ENCODE measurements around the gene NATD1. TPM values are rescaled to one million over a fixed set of nuclear protein-coding genes. Genes with fewer than 3 reads are reported as not detected.
"Not testable (repeated sequence)": the region's sequence is repeated elsewhere in the genome, so short reads cannot be mapped to it uniquely, and the experiment has no call there.

NATD1 gene
- total RNA-seq, 2 experiments from 2014 or later = 3.0 to 3.2 TPM

- POLR2A ChIA-PET = no interaction called here
- no peak for DNase-seq
- CTCF ChIA-PET = interaction anchor here (0.6 kb wide), 4 partner anchors 34 to 488 kb away, joined by 3 to 6 read pairs (median 4); no protein-coding TSS in a partner anchor
Observed at GRCh38 chr17:21196126-21196525, 57.1 kb downstream of the NATD1 start.

DNA sequence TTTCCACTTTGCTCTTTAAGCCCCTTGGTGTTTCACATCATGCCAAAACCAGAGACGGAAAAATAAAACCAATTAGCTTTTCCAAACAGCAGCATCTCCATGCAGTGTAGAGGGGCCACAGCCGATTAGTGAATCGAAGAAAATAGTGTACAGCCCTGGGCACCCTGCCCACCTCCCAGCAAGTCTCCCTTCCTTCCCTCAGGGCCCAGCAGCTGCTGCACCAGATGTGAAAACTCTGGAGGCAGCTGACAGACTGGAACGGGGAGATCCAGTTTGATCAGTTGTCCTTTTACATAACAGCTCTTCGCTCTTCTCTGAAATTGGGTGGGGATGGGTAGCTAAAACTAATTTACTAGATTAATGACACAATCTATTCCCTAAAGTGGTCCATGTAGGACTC lies 58.5 kb downstream of the NATD1 start:
- peaks cover 30% of the 10 kb centered on the region for H3K36me3 Mint-ChIP-seq (ENCODE audit: low read depth)
- H3K4me1 Mint-ChIP-seq = peaks cover 7% of the 10 kb centered on the region
- no peaks in the 10 kb centered on the region for H3K27me3 Mint-ChIP-seq
- H3K4me3 Mint-ChIP-seq = no peak overlapping the region
- POLR2A ChIA-PET = no interaction called here
- DNase-seq = no peak
- no peak overlapping the region for H3K27ac Mint-ChIP-seq
- no peaks in the 10 kb centered on the region for H3K9me3 Mint-ChIP-seq
- CTCF ChIA-PET = interaction anchor here (0.9 kb wide), 1 partner anchor 56 kb away, joined by 3 read pairs; no protein-coding TSS in a partner anchor

More at GRCh38 chr17:21196126-21196525, 57.1 kb downstream of the NATD1 start:
- Mint-ChIP-seq H3K36me3 (ENCODE audit: low read depth) (peaks cover 32% of the 10 kb centered on the region), H3K27ac (no peak overlapping the region), H3K9me3 (no peaks in the 10 kb centered on the region), H3K27me3 (no peaks in the 10 kb centered on the region), H3K4me1 (peaks cover 12% of the 10 kb centered on the region), H3K4me3 (no peak overlapping the region)

DNA sequence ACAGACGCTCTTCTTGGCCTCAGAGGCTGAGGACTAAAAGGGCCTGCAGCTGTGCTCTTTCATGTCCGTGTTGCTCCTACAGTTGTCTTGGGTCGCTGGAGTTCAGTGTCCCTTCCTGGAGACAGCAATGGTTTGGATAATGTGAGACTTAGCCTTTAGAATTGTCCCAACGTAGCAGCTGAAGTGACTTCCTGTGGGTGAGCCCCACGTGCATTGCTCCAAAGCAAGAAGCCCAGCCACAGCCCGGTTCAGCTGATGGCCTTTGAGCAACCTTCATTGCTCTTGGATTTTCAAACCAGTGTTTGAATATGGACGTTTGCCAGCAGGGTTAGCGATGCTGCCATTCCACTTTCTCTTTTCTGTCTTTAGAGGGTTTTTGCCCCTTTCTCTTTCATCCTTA lies 59.0 kb downstream of the NATD1 start:
- H3K36me3 Mint-ChIP-seq (ENCODE audit: low read depth) = peaks cover 27% of the 10 kb centered on the region
- no peak for DNase-seq
- no peaks in the 10 kb centered on the region for H3K27me3 Mint-ChIP-seq
- H3K4me3 Mint-ChIP-seq = no peak overlapping the region
- POLR2A ChIA-PET = no interaction called here
- H3K9me3 Mint-ChIP-seq = no peaks in the 10 kb centered on the region
- peaks cover 7% of the 10 kb centered on the region for H3K4me1 Mint-ChIP-seq
- CTCF ChIA-PET = interaction anchor here (0.9 kb wide), 1 partner anchor 57 kb away, joined by 3 read pairs; no protein-coding TSS in a partner anchor
- no peak overlapping the region for H3K27ac Mint-ChIP-seq

DNA sequence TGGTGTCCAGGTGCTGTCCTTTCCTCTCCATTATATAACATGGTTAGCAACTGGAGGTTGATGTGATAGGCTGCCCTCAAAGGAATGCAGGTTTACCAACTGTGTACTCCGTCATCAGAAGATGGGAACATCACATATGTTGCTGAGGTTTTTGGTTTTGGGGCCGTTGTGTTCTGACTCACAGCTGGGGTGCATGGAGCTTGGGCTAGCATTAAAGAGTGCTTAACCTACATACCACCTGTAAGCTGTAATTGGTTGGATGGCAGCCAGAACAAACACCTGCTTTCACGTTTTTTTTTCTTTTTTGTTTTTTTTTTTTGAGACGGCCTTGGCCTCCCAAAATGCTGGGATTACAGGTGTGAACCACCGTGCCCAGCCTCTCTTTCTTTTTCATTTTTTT lies 60.2 kb downstream of the NATD1 start:
- Mint-ChIP-seq H3K9me3 (no peaks in the 10 kb centered on the region), H3K27ac (no peak overlapping the region), H3K36me3 (ENCODE audit: low read depth) (peaks cover 25% of the 10 kb centered on the region), H3K4me3 (no peak overlapping the region), H3K27me3 (no peaks in the 10 kb centered on the region), H3K4me1 (peaks cover 7% of the 10 kb centered on the region)
- no peak for DNase-seq
- ChIA-PET POLR2A (no interaction called here), CTCF (interaction anchor here (0.6 kb wide), 2 partner anchors 13 to 42 kb away, joined by 3 read pairs; no protein-coding TSS in a partner anchor)

GRCh38 chr17:21192414-21192813 lies 60.8 kb downstream of the NATD1 start:
- H3K9me3 Mint-ChIP-seq, H3K4me3 Mint-ChIP-seq, H3K27ac Mint-ChIP-seq, H3K4me1 Mint-ChIP-seq, H3K27me3 Mint-ChIP-seq, POLR2A ChIA-PET, DNase-seq: not testable (repeated sequence)
- CTCF ChIA-PET = interaction anchor here (0.6 kb wide), 2 partner anchors 12 to 43 kb away, joined by 3 read pairs; no protein-coding TSS in a partner anchor
- peaks cover 23% of the 10 kb centered on the region for H3K36me3 Mint-ChIP-seq (ENCODE audit: low read depth)

DNA sequence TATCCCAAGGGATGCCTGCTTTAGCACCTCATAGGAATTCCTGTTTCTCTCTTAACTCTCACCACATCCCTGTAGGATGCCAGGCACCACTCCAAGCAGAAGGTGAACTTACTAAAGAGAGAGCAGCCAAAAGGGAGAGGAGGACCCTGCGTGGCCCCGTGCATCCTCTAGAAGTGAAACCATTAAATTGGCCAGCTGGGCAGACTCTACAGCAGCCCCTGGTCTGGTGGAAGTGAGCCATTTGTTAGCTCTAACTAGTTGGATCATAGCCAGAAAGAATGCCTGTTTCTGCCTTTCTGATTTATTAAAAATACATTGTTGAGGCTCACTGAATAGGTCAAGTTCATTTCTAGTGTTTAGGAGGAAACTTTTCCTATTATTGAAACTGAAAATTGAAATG lies 61.5 kb downstream of the NATD1 start:
- H3K4me1 Mint-ChIP-seq = peaks cover 7% of the 10 kb centered on the region
- no peak overlapping the region for H3K4me3 Mint-ChIP-seq
- no peak for DNase-seq
- POLR2A ChIA-PET = no interaction called here
- H3K36me3 Mint-ChIP-seq (ENCODE audit: low read depth) = peaks cover 18% of the 10 kb centered on the region
- no peaks in the 10 kb centered on the region for H3K27me3 Mint-ChIP-seq
- H3K27ac Mint-ChIP-seq = no peak overlapping the region
- CTCF ChIA-PET = interaction anchor here (1.6 kb wide), 1 partner anchor 59 kb away, joined by 4 read pairs; no protein-coding TSS in a partner anchor
- H3K9me3 Mint-ChIP-seq = no peaks in the 10 kb centered on the region

- CTCF ChIA-PET = interaction anchor here (0.5 to 2.1 kb wide), 5 partner anchors 12 to 25 kb away, joined by 4 to 6 read pairs (median 5); no protein-coding TSS in a partner anchor
- Mint-ChIP-seq H3K4me1 (peaks cover 7% of the 10 kb centered on the region), H3K27me3 (no peaks in the 10 kb centered on the region), H3K27ac (no peak overlapping the region), H3K36me3 (ENCODE audit: low read depth) (peaks cover 20% of the 10 kb centered on the region), H3K9me3 (no peaks in the 10 kb centered on the region), H3K4me3 (no peak overlapping the region)
- DNase-seq = no peak
- POLR2A ChIA-PET = no interaction called here
Observed at GRCh38 chr17:21190078-21190477, 63.1 kb downstream of the NATD1 start.

DNA sequence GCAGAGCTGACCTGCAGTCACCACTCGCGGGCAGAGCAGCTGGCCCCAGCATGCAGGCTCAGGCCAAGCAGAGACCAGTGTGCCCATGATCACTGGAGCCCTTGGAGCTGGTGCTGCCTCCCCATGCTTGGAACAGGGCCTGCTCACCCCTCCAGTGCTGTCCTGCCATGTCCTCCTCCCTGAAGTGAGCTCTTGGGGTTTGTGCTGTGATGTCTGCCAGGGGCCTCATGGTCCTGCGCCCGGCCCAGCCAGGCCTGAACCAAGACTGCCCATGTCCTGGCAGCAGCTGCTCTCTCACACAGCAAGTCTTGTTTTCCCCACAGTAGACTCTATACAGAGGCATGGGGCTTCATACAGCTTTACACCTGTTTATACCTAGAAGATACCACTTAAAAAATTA lies 63.8 kb downstream of the NATD1 start:
- no peaks in the 10 kb centered on the region for H3K27me3 Mint-ChIP-seq
- no peaks in the 10 kb centered on the region for H3K9me3 Mint-ChIP-seq
- H3K36me3 Mint-ChIP-seq (ENCODE audit: low read depth) = peaks cover 20% of the 10 kb centered on the region
- no peak overlapping the region for H3K27ac Mint-ChIP-seq
- POLR2A ChIA-PET = no interaction called here
- H3K4me3 Mint-ChIP-seq = no peak overlapping the region
- peaks cover 7% of the 10 kb centered on the region for H3K4me1 Mint-ChIP-seq
- CTCF ChIA-PET = interaction anchor here (0.9 to 2.1 kb wide), 4 partner anchors 9 to 25 kb away, joined by 3 to 6 read pairs (median 4); no protein-coding TSS in a partner anchor
- no peak for DNase-seq

Other genes starting within 250 kb of the NATD1 start
- 100 to 1,000 TPM; 147 to 162 TPM for gene USP22, start 210.4 kb downstream of the NATD1 start, total RNA-seq
- gene DHRS7B, start 126.4 kb downstream of the NATD1 start, total RNA-seq = 10 to 100 TPM; 14.1 to 14.7 TPM
- 10 to 100 TPM; 24.7 to 28.1 TPM for gene TMEM11, start 39.2 kb downstream of the NATD1 start, total RNA-seq
- 10 to 100 TPM; 41.7 to 52.8 TPM for gene MAP2K3, start 31.3 kb upstream of the NATD1 start, total RNA-seq
- not detected for gene KCNJ12, start 122.9 kb upstream of the NATD1 start, total RNA-seq